ENCODE results near the gene XRN1. TPM values are rescaled to one million over a fixed set of nuclear protein-coding genes. Genes with fewer than 3 reads are reported as not detected.

XRN1 gene
- total RNA-seq, 2 donors from 2014 or later: 16.1 to 19.4 TPM

GRCh38 chr3:142484912-142485435 lies 37.1 kb upstream of the XRN1 start:
- H3K27ac ChIP-seq: no peak overlapping the region
- no peaks in the 10 kb centered on the region for H3K4me1 ChIP-seq
- no peaks in the 10 kb centered on the region for H3K27me3 ChIP-seq
- H3K4me3 ChIP-seq: no peak overlapping the region
- H3K36me3 ChIP-seq: peaks cover 63% of the 10 kb centered on the region
- TF ChIP-seq, protein P1, sequence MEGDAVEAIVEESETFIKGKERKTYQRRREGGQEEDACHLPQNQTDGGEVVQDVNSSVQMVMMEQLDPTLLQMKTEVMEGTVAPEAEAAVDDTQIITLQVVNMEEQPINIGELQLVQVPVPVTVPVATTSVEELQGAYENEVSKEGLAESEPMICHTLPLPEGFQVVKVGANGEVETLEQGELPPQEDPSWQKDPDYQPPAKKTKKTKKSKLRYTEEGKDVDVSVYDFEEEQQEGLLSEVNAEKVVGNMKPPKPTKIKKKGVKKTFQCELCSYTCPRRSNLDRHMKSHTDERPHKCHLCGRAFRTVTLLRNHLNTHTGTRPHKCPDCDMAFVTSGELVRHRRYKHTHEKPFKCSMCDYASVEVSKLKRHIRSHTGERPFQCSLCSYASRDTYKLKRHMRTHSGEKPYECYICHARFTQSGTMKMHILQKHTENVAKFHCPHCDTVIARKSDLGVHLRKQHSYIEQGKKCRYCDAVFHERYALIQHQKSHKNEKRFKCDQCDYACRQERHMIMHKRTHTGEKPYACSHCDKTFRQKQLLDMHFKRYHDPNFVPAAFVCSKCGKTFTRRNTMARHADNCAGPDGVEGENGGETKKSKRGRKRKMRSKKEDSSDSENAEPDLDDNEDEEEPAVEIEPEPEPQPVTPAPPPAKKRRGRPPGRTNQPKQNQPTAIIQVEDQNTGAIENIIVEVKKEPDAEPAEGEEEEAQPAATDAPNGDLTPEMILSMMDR (IDR thresholded peaks at IDR 0.05): no peak
- peaks cover 5 to 14% of the 10 kb centered on the region in 2 donors for H3K9me3 ChIP-seq
- no peak for DNase-seq (ENCODE audit: low spot score)

- no peak overlapping the region for H3K4me3 ChIP-seq
- H3K27ac ChIP-seq: no peak overlapping the region
- H3K4me1 ChIP-seq: no peaks in the 10 kb centered on the region
- peaks cover 38% of the 10 kb centered on the region for H3K36me3 ChIP-seq
- TF ChIP-seq, protein P1 (IDR thresholded peaks at IDR 0.05): no peak
- no peaks in the 10 kb centered on the region for H3K27me3 ChIP-seq
- H3K9me3 ChIP-seq: peaks cover 5 to 14% of the 10 kb centered on the region in 2 donors
- DNase-seq (ENCODE audit: low spot score): no peak
These were observed 33.4 kb upstream of the XRN1 start for GRCh38 chr3:142481196-142481595.

DNA sequence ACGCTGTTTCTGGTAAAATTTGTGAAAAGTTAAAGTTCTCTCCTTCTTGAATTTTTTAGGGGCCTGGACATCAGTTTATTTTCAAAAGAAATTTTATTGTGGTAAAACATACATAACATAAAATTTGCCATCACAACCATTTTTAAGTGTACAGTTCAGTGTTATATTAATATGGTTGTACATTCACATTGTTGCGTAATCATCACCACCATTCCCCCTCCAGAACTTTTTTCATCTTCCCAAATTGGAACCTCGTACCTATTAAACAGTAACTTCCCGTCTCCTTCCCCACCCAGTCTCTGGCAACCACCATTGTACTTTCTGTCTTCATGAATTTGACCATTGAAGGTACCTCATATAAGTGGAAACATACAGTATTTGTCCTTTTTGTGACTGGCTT lies 23.0 kb upstream of the XRN1 start:
- no peak for DNase-seq (ENCODE audit: low spot score)
- H3K4me1 ChIP-seq: no peaks in the 10 kb centered on the region
- H3K27ac ChIP-seq: no peak overlapping the region
- no peak overlapping the region for H3K4me3 ChIP-seq
- H3K36me3 ChIP-seq: no peaks in the 10 kb centered on the region
- TF ChIP-seq, protein P1 (IDR thresholded peaks at IDR 0.05): no peak
- H3K9me3 ChIP-seq: peaks cover 0 to 7% of the 10 kb centered on the region in 2 donors
- H3K27me3 ChIP-seq: no peaks in the 10 kb centered on the region

DNA sequence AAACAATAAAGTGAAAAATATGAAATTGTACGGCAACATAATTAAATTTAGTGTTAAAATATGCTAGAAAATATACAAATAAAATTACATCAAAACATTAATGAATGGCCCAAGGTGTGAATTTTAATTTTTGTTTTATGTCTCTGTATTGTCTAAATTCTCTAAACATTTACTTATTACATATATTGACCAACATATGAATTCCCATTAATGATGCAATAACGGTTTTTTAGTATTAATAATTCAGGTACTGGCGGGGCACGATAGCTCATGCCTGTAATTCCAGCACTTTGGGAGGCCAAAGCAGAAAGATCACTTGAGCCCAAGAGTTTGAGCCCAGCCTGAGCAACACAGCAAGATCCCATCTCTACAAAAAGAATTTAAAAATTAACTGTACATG lies 20.6 kb upstream of the XRN1 start:
- no peak overlapping the region for H3K27ac ChIP-seq
- H3K4me1 ChIP-seq: no peaks in the 10 kb centered on the region
- no peaks in the 10 kb centered on the region for H3K36me3 ChIP-seq
- H3K9me3 ChIP-seq: peaks cover 0 to 4% of the 10 kb centered on the region in 2 donors
- no peak for DNase-seq (ENCODE audit: low spot score)
- TF ChIP-seq, protein P1 (IDR thresholded peaks at IDR 0.05): no peak
- no peak overlapping the region for H3K4me3 ChIP-seq
- H3K27me3 ChIP-seq: no peaks in the 10 kb centered on the region

DNA sequence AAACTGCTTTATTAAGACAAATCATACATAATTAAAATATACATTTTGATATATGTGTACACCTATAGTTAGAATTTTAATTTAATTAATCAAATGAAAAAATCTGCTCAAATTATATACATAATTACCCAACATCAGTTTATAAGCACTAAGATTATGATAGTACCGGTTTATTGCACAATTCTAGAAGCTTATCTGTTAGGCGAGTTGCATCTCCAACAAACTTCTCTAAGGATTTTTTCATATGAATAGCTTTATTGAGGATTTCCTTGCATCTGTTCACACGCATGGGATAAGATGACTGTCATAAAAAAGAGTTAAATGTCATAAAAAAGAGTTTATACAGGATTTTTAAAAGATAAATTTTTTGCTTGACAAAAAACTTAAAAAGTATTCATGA lies 19.9 kb upstream of the XRN1 start:
- H3K4me3 ChIP-seq: no peak overlapping the region
- no peak overlapping the region for H3K27ac ChIP-seq
- no peak for DNase-seq (ENCODE audit: low spot score)
- H3K9me3 ChIP-seq: no peaks in the 10 kb centered on the region
- no peaks in the 10 kb centered on the region for H3K4me1 ChIP-seq
- no peaks in the 10 kb centered on the region for H3K27me3 ChIP-seq
- TF ChIP-seq, protein P1 (IDR thresholded peaks at IDR 0.05): no peak
- H3K36me3 ChIP-seq: no peaks in the 10 kb centered on the region

GRCh38 chr3:142460689-142461088 lies 12.9 kb upstream of the XRN1 start:
- TF ChIP-seq, protein P1 (IDR thresholded peaks at IDR 0.05): no peak
- peaks cover 12% of the 10 kb centered on the region for H3K36me3 ChIP-seq

More at GRCh38 chr3:142460689-142461088, 12.9 kb upstream of the XRN1 start:
- no peaks in the 10 kb centered on the region for H3K4me1 ChIP-seq
- H3K27me3 ChIP-seq: no peaks in the 10 kb centered on the region
- H3K9me3 ChIP-seq: no peaks in the 10 kb centered on the region
- H3K27ac ChIP-seq: no peak overlapping the region
- no peak for DNase-seq (ENCODE audit: low spot score)
- no peak overlapping the region for H3K4me3 ChIP-seq
